GM23338 (cell line): ENCODE data around the gene CEP55. TPM values are rescaled to one million over a fixed set of nuclear protein-coding genes. Genes with fewer than 3 reads are reported as not detected.
"Not testable (repeated sequence)": the region's sequence is repeated elsewhere in the genome, so short reads cannot be mapped to it uniquely, and the experiment has no call there.

Experiments used
- ATAC-seq: fragments of 200-7000 bp; cut with Tn5 transposase; 3 replicates; pipeline ENCODE4 v1.9.1; 2020
- DNase-seq: peaks from one replicate; pipeline ENCODE4 v3.0.0-alpha.2; 2015; ENCODE audit warnings: low spot score
- H2AFZ ChIP-seq: fragments of 200-600 bp; sonication (generic); 2 replicates; pipeline ENCODE4 v1.8.0; 2016; ENCODE audit warnings: antibody characterized with exemption, mild to moderate bottlenecking, moderate library complexity
- H3F3A ChIP-seq: fragments of 200-600 bp; sonication (generic); replicated peaks from 2 replicates; pipeline ENCODE4 v1.8.0; 2017; ENCODE audit warnings: antibody characterized with exemption, mixed run types, low read depth
- H3K27ac ChIP-seq: fragments of 200-600 bp; sonication (generic); 2 replicates; pipeline ENCODE4 v1.6.1; 2016; ENCODE audit warnings: low read depth
- H3K27me3 ChIP-seq: fragments of 200-600 bp; sonication (generic); 2 replicates; pipeline ENCODE4 v1.8.0; 2016; ENCODE audit warnings: mild to moderate bottlenecking, mixed run types, moderate library complexity; ENCODE audit not compliant: insufficient read depth
- H3K36me3 ChIP-seq: fragments of 200-600 bp; sonication (generic); 2 replicates; pipeline ENCODE4 v1.8.0; 2016; ENCODE audit warnings: mild to moderate bottlenecking; ENCODE audit not compliant: insufficient read depth
- H3K4me1 ChIP-seq: fragments of 200-600 bp; sonication (generic); 2 replicates; pipeline ENCODE4 v1.8.0; 2016; ENCODE audit warnings: mild to moderate bottlenecking, moderate library complexity; ENCODE audit not compliant: insufficient read depth
- H3K4me2 ChIP-seq: fragments of 200-600 bp; sonication (generic); 2 replicates; pipeline ENCODE4 v1.7.1; 2017; ENCODE audit warnings: mixed run types
- H3K4me3 ChIP-seq: fragments of 200-600 bp; sonication (generic); 2 replicates; pipeline ENCODE4 v1.6.1; 2016; ENCODE audit warnings: mixed run types
- H3K79me2 ChIP-seq: fragments of 200-600 bp; sonication (generic); replicated peaks from 2 replicates; pipeline ENCODE4 v1.8.0; 2017; ENCODE audit warnings: mild to moderate bottlenecking; ENCODE audit not compliant: insufficient read depth
- H3K9me2 ChIP-seq: fragments of 200-600 bp; sonication (generic); 2 replicates; pipeline ENCODE4 v1.8.0; 2017; ENCODE audit not compliant: insufficient read depth
- H4K20me1 ChIP-seq: fragments of 200-600 bp; sonication (generic); replicated peaks from 2 replicates; pipeline ENCODE4 v1.8.0; 2017; ENCODE audit warnings: mild to moderate bottlenecking; ENCODE audit not compliant: insufficient read depth
- H3K27ac Mint-ChIP-seq: 2 replicates; pipeline ENCODE4 v1.8.0; 2020; ENCODE audit warnings: inconsistent platforms, mild to moderate bottlenecking, moderate library complexity, mixed read lengths
- H3K27me3 Mint-ChIP-seq: 3 replicates; pipeline ENCODE4 v1.8.0; 2022; ENCODE audit warnings: low read depth, mild to moderate bottlenecking, moderate library complexity, mixed read lengths, inconsistent platforms; ENCODE audit not compliant: insufficient read depth, poor library complexity
- H3K36me3 Mint-ChIP-seq: 3 replicates; pipeline ENCODE4 v1.8.0; 2021; ENCODE audit warnings: low read depth, mild to moderate bottlenecking, inconsistent platforms, moderate library complexity, mixed read lengths
- H3K4me1 Mint-ChIP-seq: 3 replicates; pipeline ENCODE4 v1.8.0; 2020; ENCODE audit warnings: mild to moderate bottlenecking, inconsistent platforms, mixed read lengths
- H3K4me3 Mint-ChIP-seq: 3 replicates; pipeline ENCODE4 v1.8.0; 2021; ENCODE audit warnings: moderate library complexity, mild to moderate bottlenecking, inconsistent platforms, mixed read lengths
- H3K9me3 Mint-ChIP-seq: 3 replicates; pipeline ENCODE4 v1.8.0; 2020; ENCODE audit warnings: moderate library complexity, mild to moderate bottlenecking, inconsistent platforms, mixed read lengths
- EZH2phosphoT487 ChIP-seq: fragments of 200-600 bp; sonication (generic); IDR thresholded peaks from one replicate; pipeline ENCODE4 v1.8.1; 2018; ENCODE audit warnings: antibody characterized with exemption; ENCODE audit not compliant: unreplicated experiment
- STAT1 ChIP-seq: IDR thresholded peaks from one replicate; pipeline ENCODE4 v1.6.1; 2016; ENCODE audit warnings: antibody characterized with exemption; ENCODE audit not compliant: unreplicated experiment
- ZNF114 ChIP-seq: fragments of 250-450 bp; sonication (Bioruptor Pico); IDR thresholded peaks from 2 replicates; pipeline ENCODE4 v1.5.0; 2020; ENCODE audit warnings: mild to moderate bottlenecking, moderate library complexity
- polyA plus RNA-seq: library from polyadenylated mRNA; unstranded; fragments of >200 nt; fragmentation: Nextera tagmentation; extraction: Ambion mirVana; gene quantifications from 2 replicates; pipeline ENCODE4 v1.2.1, GENCODE V29; 2016
- total RNA-seq: library from RNA; depleted of rRNA; stranded (reverse); fragments of >200 nt; shearing (Covaris generic); gene quantifications from 2 replicates; pipeline ENCODE4 v1.2.3, GENCODE V29; 2014
- TF ChIP-seq, protein P1 (sequence below), 2 experiments: fragments of 200-600 bp in 1 of 2; sonication (generic) in 1 of 2; conservative IDR thresholded peaks; 2 replicates each; pipeline versions ENCODE4 v1.5.1 to v1.6.1; 2016 to 2017; ENCODE audit warnings: antibody characterized with exemption in 2 of 2, low read depth in 2 of 2, mild to moderate bottlenecking in 2 of 2, moderate library complexity in 1 of 2
- TF ChIP-seq, protein P2 (sequence below): IDR thresholded peaks from one replicate; pipeline ENCODE4 v1.6.1; 2018; ENCODE audit warnings: antibody characterized with exemption; ENCODE audit not compliant: unreplicated experiment
- TF ChIP-seq, protein P3 (sequence below): IDR thresholded peaks from 2 replicates; pipeline ENCODE4 v1.6.1; 2016; ENCODE audit warnings: antibody characterized with exemption

CEP55 gene
- total and polyA plus RNA-seq, 2 experiments from 2014 or later: 12.4 to 22.4 TPM

DNA sequence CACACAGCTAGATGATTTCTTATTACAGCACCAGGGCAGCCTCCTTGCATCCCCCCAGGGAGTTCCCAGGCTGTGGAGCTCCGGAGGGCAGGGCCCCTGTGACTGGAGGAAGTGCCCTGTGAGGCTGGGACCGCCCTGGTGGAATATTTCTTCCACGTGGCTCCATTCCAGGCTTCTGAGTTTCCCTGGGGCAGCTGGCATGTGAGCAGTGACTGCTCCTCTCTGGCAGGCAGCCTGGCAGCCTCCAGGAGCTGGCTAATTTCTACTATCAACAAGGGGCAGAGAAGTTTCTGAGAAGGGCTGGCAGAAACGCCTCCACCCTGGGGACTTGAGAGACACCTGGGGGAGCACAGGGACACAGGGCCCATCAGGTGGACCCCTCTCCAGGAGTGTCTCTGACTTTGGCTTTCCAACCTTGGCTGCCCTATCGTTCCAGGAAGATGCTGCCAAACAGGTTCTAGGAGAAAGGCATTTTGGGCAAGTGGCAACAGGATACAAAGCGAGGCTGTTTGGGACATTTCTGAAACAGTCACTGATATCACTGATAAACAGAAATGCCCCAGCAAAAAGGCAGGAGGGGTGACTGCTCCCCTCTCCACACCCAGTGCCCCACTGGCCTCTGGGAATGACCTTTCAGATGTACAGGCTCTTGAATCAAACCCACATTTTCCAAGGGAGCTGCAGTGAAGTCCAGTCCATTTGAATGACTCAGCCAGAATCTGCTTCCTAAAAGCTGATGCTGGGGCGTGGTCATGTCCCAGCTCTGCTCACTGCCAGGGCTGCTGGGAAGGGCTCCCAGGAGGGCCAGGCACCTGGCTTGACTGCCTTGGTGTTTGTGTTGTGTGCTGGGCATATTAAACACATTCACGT is 30.4 kb upstream of the CEP55 start (continued):
- TF ChIP-seq, protein P1, sequence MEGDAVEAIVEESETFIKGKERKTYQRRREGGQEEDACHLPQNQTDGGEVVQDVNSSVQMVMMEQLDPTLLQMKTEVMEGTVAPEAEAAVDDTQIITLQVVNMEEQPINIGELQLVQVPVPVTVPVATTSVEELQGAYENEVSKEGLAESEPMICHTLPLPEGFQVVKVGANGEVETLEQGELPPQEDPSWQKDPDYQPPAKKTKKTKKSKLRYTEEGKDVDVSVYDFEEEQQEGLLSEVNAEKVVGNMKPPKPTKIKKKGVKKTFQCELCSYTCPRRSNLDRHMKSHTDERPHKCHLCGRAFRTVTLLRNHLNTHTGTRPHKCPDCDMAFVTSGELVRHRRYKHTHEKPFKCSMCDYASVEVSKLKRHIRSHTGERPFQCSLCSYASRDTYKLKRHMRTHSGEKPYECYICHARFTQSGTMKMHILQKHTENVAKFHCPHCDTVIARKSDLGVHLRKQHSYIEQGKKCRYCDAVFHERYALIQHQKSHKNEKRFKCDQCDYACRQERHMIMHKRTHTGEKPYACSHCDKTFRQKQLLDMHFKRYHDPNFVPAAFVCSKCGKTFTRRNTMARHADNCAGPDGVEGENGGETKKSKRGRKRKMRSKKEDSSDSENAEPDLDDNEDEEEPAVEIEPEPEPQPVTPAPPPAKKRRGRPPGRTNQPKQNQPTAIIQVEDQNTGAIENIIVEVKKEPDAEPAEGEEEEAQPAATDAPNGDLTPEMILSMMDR (conservative IDR thresholded peaks at IDR 0.05; ENCODE audit: low read depth in 2 of 2): no peak
- TF ChIP-seq, protein P2, sequence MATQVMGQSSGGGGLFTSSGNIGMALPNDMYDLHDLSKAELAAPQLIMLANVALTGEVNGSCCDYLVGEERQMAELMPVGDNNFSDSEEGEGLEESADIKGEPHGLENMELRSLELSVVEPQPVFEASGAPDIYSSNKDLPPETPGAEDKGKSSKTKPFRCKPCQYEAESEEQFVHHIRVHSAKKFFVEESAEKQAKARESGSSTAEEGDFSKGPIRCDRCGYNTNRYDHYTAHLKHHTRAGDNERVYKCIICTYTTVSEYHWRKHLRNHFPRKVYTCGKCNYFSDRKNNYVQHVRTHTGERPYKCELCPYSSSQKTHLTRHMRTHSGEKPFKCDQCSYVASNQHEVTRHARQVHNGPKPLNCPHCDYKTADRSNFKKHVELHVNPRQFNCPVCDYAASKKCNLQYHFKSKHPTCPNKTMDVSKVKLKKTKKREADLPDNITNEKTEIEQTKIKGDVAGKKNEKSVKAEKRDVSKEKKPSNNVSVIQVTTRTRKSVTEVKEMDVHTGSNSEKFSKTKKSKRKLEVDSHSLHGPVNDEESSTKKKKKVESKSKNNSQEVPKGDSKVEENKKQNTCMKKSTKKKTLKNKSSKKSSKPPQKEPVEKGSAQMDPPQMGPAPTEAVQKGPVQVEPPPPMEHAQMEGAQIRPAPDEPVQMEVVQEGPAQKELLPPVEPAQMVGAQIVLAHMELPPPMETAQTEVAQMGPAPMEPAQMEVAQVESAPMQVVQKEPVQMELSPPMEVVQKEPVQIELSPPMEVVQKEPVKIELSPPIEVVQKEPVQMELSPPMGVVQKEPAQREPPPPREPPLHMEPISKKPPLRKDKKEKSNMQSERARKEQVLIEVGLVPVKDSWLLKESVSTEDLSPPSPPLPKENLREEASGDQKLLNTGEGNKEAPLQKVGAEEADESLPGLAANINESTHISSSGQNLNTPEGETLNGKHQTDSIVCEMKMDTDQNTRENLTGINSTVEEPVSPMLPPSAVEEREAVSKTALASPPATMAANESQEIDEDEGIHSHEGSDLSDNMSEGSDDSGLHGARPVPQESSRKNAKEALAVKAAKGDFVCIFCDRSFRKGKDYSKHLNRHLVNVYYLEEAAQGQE: no peak

DNA sequence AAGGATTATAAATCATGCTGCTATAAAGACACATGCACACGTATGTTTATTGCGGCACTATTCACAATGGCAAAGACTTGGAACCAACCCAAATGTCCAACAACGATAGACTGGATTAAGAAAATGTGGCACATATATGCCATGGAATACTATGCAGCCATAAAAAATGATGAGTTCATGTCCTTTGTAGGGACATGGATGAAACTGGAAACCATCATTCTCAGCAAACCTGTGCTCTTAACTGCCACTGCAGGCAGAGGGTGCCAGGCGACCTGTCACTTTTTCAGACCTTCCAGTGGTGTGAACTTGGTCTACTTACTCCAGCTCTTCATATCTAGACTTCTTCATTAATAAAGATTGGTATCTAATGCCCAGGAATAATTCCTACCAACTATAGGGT is 28.8 kb upstream of the CEP55 start:
- H3K4me2 ChIP-seq, H3K27ac Mint-ChIP-seq, H3K9me3 Mint-ChIP-seq, H3K4me1 ChIP-seq, H3K9me2 ChIP-seq, ATAC-seq, H3K27ac ChIP-seq, H3K36me3 ChIP-seq, H2AFZ ChIP-seq, H3K36me3 Mint-ChIP-seq, DNase-seq, H4K20me1 ChIP-seq, H3K27me3 ChIP-seq, H3F3A ChIP-seq, H3K27me3 Mint-ChIP-seq, H3K4me3 ChIP-seq, H3K79me2 ChIP-seq, H3K4me3 Mint-ChIP-seq: not testable (repeated sequence)
- peaks cover 12% of the 10 kb centered on the region; the same call in 2 of the 3 replicates for H3K4me1 Mint-ChIP-seq

DNA sequence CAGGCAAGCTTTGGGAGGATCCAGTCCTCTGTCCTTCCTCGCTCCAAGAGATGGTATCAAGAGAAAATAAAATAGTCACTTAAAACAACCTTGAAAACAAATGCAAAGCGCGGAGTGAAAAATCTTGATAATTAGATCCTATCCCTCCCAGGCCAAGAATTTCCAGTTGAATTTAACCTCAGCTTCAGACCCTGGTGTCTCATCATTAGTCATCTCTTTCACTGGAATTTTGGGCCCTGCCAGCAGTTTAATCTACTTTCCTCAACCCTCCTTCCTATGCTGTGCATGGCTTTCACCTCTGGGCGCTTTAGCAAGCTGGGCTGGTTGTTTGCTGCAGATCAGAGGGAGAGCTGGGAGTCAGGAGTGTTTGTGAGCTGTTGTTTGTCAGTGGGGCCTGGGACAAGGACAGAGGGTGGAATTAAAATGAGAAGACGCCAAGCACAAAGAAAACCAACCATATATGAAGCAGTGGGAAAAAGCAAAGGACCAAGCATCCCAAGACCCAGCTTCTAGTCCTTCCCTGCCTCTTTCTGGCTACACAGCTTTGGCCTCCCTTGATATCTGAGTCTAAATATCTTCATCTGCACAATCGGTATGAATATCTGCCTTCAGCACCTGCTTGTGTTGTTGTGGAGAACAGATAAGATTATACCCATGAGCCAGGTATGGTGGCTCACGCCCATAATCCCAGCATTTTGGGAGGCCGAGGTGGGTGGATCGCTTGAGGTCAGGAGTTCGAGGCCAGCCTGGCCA is 27.8 kb upstream of the CEP55 start:
- H3F3A ChIP-seq: no peaks in the 10 kb centered on the region
- no peaks in the 10 kb centered on the region for H3K9me2 ChIP-seq
- no peaks in the 10 kb centered on the region for H4K20me1 ChIP-seq
- no peak overlapping the region for H3K27ac ChIP-seq
- no peak overlapping the region for H3K4me3 ChIP-seq
- H3K36me3 Mint-ChIP-seq: no peaks in the 10 kb centered on the region
- H3K27me3 ChIP-seq: no peaks in the 10 kb centered on the region
- no peak overlapping the region for H3K27ac Mint-ChIP-seq
- no peak overlapping the region for H3K4me2 ChIP-seq
- peaks cover 12% of the 10 kb centered on the region; the same call in 2 of the 3 replicates for H3K4me1 Mint-ChIP-seq
- peaks cover 2% of the 10 kb centered on the region for H3K27me3 Mint-ChIP-seq
- no peaks in the 10 kb centered on the region for H3K9me3 Mint-ChIP-seq
- no peak overlapping the region for H3K4me3 Mint-ChIP-seq
- no peak for ATAC-seq
- H3K79me2 ChIP-seq: no peaks in the 10 kb centered on the region
- no peak overlapping the region for H2AFZ ChIP-seq
- no peak for DNase-seq
- peaks cover 8% of the 10 kb centered on the region; the same call in 1 of the 2 replicates for H3K4me1 ChIP-seq
- no peaks in the 10 kb centered on the region for H3K36me3 ChIP-seq
- TF ChIP-seq STAT1 (no peak), EZH2phosphoT487 (no peak), ZNF114 (CRISPR knock-in tag) (no peak)
- TF ChIP-seq, protein P1 (conservative IDR thresholded peaks at IDR 0.05; ENCODE audit: low read depth in 2 of 2): no peak
- TF ChIP-seq, protein P3, sequence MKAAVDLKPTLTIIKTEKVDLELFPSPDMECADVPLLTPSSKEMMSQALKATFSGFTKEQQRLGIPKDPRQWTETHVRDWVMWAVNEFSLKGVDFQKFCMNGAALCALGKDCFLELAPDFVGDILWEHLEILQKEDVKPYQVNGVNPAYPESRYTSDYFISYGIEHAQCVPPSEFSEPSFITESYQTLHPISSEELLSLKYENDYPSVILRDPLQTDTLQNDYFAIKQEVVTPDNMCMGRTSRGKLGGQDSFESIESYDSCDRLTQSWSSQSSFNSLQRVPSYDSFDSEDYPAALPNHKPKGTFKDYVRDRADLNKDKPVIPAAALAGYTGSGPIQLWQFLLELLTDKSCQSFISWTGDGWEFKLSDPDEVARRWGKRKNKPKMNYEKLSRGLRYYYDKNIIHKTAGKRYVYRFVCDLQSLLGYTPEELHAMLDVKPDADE: no peak
- TF ChIP-seq, protein P2: no peak
